ENCODE results near the gene NSUN2.

Gene NSUN2

GRCh38 chr5:6642655-6643054, 9.8 kb upstream of the NSUN2 start:
- DNase-seq: no peak

GRCh38 chr5:6638236-6638635, 5.4 kb upstream of the NSUN2 start:
- DNase-seq: no peak

GRCh38 chr5:6637590-6637989, 4.7 kb upstream of the NSUN2 start:
- DNase-seq: no peak

DNA sequence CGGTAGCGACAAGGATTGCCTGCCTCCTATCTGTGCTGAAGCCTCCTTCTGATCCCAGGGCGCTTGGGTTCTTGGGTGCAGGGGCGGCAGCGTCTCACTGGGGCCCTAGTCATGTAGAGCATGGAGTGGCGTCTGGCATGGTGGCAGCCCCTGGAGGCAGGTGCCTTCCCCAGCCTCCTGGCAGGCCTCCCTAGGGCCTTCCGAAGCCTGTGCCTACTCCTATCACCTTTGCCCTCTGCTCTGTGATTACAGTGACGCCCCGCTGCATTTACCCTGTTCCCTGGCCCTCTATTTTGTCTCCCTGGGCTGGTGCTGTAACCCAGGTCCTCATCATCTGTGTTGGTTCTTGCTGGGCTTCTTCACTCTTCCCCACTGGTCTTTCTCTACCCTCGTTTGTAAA, 4.2 kb upstream of the NSUN2 start:
- DNase-seq: no peak

GRCh38 chr5:6636293-6636692, 3.4 kb upstream of the NSUN2 start:
- no peak for DNase-seq

DNA sequence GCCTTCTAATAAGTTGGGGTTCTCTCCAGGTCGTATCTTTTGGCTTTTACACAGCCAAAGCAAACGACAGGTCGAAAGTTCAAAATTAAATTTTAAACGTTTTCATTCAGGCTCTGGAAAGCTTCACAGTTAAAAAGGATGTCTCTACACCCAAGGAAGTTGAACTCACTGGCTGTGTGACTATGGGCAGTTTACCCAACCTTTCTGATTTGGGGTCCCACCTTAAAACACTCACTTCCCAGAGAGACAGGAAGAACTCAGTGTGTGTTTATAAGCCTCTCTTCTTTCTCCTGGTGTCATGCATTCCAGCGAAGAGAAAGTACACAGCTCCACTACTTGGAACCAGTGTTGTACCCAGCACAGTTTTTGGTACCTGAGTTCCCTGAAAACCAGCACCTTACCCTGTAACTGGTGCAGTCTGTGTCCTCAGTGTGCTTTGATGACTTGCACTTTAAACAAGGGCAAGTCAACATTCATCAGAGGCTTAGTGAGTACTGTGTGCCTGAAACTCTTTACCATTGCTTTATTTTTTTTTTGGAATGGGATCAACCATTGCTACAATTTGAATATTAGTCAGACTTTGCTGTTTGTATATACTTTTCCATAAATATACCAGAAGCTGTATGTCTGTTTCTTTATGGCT, 2.1 kb upstream of the NSUN2 start:
- no peak for DNase-seq

DNA sequence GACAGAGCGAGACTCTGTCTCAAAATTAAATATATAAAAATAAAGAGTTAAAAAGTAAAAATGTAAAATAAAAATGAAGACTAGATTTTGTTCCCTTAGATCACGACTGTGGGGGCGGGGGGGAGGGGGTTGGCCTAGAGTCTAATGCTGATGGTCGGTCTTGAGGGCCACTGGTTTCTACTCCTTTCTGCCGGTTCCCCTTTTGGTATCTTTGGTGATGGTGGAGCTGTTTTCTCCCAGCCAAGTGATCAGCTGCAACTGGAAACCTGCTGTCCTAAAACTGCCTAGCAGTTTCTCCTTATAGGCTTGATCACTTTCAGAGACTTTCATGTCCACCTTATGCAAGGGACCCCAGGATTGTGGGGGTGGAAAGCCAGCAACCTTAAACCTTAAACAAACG, 1.5 kb upstream of the NSUN2 start:
- DNase-seq: no peak

GRCh38 chr5:6633469-6634245, 813 bp upstream of the NSUN2 start:
- no peak for DNase-seq

- no peak for DNase-seq
Observed at GRCh38 chr5:6632324-6632887, 438 bp downstream of the NSUN2 start.

DNA sequence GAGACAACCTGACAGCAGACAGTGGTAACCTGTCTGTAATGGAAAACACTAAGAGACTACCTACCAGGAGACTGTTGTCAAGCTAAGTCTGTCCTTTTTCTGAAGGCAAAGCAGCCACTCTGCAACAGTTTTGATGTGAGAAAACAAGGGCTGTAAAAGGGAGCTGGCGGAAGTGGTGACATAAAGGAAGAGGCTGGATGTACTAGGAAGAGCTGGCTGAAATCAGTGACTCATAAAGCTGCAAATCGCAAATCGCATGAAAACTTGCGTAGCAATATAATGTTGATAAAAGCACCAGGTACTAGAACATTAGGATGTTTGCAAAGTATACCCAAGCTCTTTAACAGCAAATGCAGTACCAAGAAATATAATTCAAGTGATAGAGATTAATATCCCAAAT, 1.4 kb downstream of the NSUN2 start:
- no peak for DNase-seq

DNA sequence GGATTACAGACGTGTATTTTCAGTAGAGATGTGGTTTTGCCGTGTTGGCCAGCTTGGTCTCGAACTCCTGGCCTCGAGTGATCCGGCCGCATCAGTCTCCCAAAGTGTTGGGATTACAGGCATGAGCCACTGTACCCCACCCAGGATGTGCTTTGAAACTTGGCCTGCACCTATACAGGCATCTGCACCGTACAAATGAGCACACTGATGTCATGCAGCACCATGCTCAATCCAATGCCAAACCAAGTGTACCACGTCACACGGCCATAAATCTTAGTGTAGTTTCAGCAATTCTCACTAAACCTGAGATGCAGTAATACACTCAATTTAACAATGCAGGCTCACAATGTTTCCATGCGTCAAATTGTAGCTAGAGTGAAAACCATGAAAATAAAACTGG, 6.3 kb downstream of the NSUN2 start:
- DNase-seq: no peak

- no peak for DNase-seq
Observed at GRCh38 chr5:6623941-6624340, 8.9 kb downstream of the NSUN2 start.

GRCh38 chr5:6623228-6623627, 9.6 kb downstream of the NSUN2 start:
- no peak for DNase-seq

DNA sequence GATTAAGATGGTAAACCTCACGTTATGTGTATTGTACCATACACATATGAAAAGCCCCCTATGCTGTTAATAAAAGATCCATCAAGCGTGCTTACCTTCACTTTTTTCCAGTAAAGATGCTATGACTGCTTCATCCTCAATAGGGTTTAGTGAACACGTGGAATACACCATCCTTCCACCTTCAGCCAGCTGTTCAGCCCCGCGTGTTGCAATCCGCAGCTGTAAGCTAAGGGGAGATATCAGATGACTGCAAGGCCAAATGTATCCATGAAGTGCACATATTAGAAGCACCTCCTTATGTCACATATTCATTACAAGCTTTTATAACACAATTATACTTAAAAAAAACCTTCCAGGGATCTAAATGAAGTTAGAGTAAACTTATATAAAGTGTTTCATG, 16.2 kb downstream of the NSUN2 start:
- no peak for DNase-seq

DNA sequence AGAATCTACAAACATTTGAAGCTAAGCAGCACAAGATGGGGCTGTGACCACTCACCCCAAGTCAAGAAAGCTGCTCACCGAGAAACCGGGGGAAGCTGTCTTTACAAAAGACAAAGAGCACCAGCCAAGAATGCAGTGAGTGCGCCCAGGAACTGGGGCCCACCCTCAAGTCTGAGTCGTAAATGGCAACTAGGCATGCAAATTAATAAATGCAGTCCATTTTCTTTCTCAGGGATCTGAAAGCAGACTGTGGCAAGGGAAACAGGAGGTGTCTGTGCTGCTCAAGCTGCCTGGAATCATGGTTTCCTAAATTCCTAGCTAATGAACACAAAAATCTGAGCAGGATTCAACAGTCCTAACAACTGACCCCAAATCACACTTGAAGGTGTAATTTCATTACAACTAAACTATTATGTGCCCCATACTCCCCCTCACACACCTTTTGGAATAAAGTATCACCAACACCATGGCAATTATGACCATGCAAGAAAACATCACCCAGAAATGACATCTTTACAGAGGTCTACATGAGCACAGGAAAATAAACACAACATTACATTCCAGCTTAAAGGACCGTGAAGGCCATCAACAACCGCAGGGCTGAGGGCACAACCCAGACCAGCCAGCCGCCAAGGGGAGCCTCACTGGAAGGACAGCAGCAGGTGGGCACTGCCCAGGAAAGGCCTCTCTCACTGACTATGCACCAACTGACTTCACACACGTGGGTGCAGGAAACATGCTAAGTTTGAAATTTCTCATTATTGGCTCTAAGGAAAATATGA, 17.6 kb downstream of the NSUN2 start:
- no peak for DNase-seq

- DNase-seq: no peak
Observed at GRCh38 chr5:6611334-6612256, 21.2 kb downstream of the NSUN2 start.

DNA sequence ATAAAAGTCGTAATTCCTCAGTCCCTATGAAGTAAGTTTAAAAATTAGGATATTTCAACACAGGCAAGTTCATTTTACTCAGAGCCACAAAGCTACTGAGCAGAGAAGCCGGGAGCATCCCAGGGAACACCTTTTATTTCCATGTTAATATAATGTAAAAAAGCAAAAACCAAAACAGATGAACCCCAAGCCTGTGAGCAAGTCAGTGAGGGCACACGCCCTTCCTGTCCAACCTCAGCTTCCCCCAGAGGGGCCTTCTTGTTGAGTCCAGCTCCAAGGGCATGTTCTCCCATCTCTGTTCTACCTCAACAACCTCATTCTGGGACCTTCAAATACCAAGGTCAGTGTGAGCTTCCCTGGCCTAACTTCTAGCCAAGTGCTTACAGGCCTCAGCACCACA, 24.8 kb downstream of the NSUN2 start:
- DNase-seq: no peak

DNA sequence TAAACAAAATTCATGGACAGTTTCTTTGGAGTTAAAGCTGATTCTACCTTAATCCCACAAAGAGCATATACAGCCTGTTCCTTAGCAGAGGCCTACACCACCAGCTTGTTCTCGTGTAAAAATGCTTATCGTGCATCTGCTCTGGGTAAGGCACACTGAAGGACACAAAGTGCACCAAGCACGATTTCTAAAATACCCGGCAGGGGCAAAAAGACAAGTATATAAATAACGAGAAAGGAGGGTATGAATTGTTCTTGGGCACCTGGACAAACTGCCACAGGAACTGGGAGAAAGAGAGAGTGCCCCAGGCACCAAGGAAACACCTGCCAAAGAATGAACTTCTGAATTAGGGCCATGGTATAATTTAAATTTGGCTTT, 25.3 kb downstream of the NSUN2 start:
- DNase-seq: no peak

- no peak for DNase-seq
Observed at GRCh38 chr5:6606884-6607558, 25.8 kb downstream of the NSUN2 start.

DNA sequence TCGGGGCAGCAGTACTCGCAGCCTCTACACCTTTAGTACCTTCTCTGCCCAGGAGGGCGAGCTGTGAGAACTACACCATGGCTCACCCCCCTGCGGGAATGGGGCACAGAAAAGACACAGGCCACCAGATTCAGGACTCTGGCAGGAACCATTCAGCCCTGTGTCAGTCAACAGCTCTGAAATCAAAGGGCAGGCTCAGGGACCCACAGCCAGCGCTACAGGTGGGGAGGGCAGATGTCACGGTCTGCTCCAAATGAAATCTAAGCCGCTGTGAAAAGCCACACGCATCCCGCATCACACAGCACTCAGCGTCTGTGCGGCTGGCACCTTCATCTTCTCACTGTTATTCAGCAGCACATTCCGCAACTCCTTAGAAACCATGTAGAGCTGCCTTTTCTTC, 27.9 kb downstream of the NSUN2 start:
- DNase-seq: no peak

DNA sequence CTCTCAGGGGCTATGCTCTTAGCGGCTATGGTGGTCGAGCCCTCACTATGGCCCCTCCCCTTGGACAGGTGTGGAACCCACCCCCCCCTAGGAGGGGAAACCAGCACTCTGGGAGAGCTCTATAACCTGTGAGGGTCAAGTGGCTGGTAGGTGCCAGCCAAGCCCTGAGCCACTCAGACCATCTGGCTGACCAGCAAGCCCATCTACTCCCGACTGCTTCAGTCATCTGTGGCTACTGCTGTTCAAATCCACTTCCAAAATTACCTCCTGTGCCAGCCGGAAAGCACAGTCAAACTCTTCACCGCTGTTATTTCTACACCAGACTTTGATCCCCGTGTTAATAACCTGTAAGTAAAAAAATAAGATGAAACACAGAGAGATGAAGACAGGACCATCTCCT, 28.5 kb downstream of the NSUN2 start:
- no peak for DNase-seq

DNA sequence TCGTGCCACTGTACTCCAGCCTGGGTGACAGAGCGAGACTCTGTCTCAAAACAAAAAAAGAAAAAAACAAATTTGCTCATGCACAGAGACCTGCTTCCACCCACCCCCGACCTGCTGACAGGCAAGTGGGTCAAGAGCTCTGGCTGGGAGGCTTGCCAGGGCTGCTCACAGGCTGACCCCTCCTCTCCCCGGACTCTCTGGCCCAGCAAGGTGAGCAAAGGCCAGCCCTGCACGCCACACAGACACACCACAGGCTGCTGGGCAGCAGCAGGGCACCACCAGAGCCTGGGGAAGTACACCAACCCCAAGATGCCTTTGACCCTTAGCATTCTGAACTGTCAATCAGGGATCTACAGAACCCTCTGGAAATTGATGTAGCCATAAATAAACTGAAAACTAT, 29.2 kb downstream of the NSUN2 start:
- DNase-seq: no peak
